ENCODE measurements around the gene CFAP99.

CFAP99 gene

GRCh38 chr4:2389691-2390090, 29.1 kb upstream of the CFAP99 start:
- DNase-seq: no peak

GRCh38 chr4:2390146-2390545, 28.6 kb upstream of the CFAP99 start:
- DNase-seq: peak; percentile 32
- in situ Hi-C loops (cut with MboI; ENCODE audit: low pct_unique_long_range_greater_than_20kb, low sequenced_read_pairs): no loop called here

More at GRCh38 chr4:2389691-2390090, 29.1 kb upstream of the CFAP99 start:
- in situ Hi-C loops (cut with MboI; ENCODE audit: low pct_unique_long_range_greater_than_20kb, low sequenced_read_pairs): no loop called here

- in situ Hi-C loops (cut with MboI; ENCODE audit: low pct_unique_long_range_greater_than_20kb, low sequenced_read_pairs): no loop called here
- DNase-seq: peak; percentile 35
Observed at GRCh38 chr4:2390784-2391421, 27.9 kb upstream of the CFAP99 start.

GRCh38 chr4:2393353-2394270, 25.1 kb upstream of the CFAP99 start:
- no peak for DNase-seq
- in situ Hi-C loops (cut with MboI; ENCODE audit: low pct_unique_long_range_greater_than_20kb, low sequenced_read_pairs): no loop called here

GRCh38 chr4:2394528-2394927, 24.2 kb upstream of the CFAP99 start:
- DNase-seq: no peak
- in situ Hi-C loops (cut with MboI; ENCODE audit: low pct_unique_long_range_greater_than_20kb, low sequenced_read_pairs): no loop called here

- in situ Hi-C loops (cut with MboI; ENCODE audit: low pct_unique_long_range_greater_than_20kb, low sequenced_read_pairs): no loop called here
- no peak for DNase-seq
Observed at GRCh38 chr4:2395038-2395437, 23.7 kb upstream of the CFAP99 start.

- in situ Hi-C loops (cut with MboI; ENCODE audit: low pct_unique_long_range_greater_than_20kb, low sequenced_read_pairs): no loop called here
- DNase-seq: no peak
Observed at GRCh38 chr4:2395584-2395983, 23.2 kb upstream of the CFAP99 start.

- no peak for DNase-seq
- in situ Hi-C loops (cut with MboI; ENCODE audit: low pct_unique_long_range_greater_than_20kb, low sequenced_read_pairs): no loop called here
Observed at GRCh38 chr4:2396781-2397368, 21.9 kb upstream of the CFAP99 start.

GRCh38 chr4:2397596-2398379, 21.0 kb upstream of the CFAP99 start:
- in situ Hi-C loops (cut with MboI; ENCODE audit: low pct_unique_long_range_greater_than_20kb, low sequenced_read_pairs): no loop called here
- no peak for DNase-seq

GRCh38 chr4:2399216-2399615, 19.5 kb upstream of the CFAP99 start:
- in situ Hi-C loops (cut with MboI; ENCODE audit: low pct_unique_long_range_greater_than_20kb, low sequenced_read_pairs): no loop called here
- DNase-seq: no peak

- DNase-seq: no peak
- in situ Hi-C loops (cut with MboI; ENCODE audit: low pct_unique_long_range_greater_than_20kb, low sequenced_read_pairs): no loop called here
Observed at GRCh38 chr4:2399631-2400190, 19.0 kb upstream of the CFAP99 start.

- no peak for DNase-seq
- in situ Hi-C loops (cut with MboI; ENCODE audit: low pct_unique_long_range_greater_than_20kb, low sequenced_read_pairs): no loop called here
Observed at GRCh38 chr4:2400841-2401609, 17.7 kb upstream of the CFAP99 start.

- no peak for DNase-seq
- in situ Hi-C loops (cut with MboI; ENCODE audit: low pct_unique_long_range_greater_than_20kb, low sequenced_read_pairs): no loop called here
Observed at GRCh38 chr4:2401610-2401983, 17.2 kb upstream of the CFAP99 start.

- in situ Hi-C loops (cut with MboI; ENCODE audit: low pct_unique_long_range_greater_than_20kb, low sequenced_read_pairs): no loop called here
- DNase-seq: no peak
Observed at GRCh38 chr4:2402048-2402842, 16.5 kb upstream of the CFAP99 start.

- in situ Hi-C loops (cut with MboI; ENCODE audit: low pct_unique_long_range_greater_than_20kb, low sequenced_read_pairs): no loop called here
- DNase-seq: no peak
Observed at GRCh38 chr4:2402941-2403340, 15.8 kb upstream of the CFAP99 start.

GRCh38 chr4:2406406-2406805, 12.3 kb upstream of the CFAP99 start:
- in situ Hi-C loops (cut with MboI; ENCODE audit: low pct_unique_long_range_greater_than_20kb, low sequenced_read_pairs): no loop called here
- no peak for DNase-seq

GRCh38 chr4:2406920-2407319, 11.8 kb upstream of the CFAP99 start:
- no peak for DNase-seq
- in situ Hi-C loops (cut with MboI; ENCODE audit: low pct_unique_long_range_greater_than_20kb, low sequenced_read_pairs): no loop called here

- in situ Hi-C loops (cut with MboI; ENCODE audit: low pct_unique_long_range_greater_than_20kb, low sequenced_read_pairs): no loop called here
Observed at GRCh38 chr4:2407991-2408342, 10.8 kb upstream of the CFAP99 start.

More at GRCh38 chr4:2407991-2408342, 10.8 kb upstream of the CFAP99 start:
- DNase-seq: no peak
